Measurements from ENCODE around the gene SNAI3. TPM values are rescaled to one million over a fixed set of nuclear protein-coding genes. Genes with fewer than 3 reads are reported as not detected.

Gene SNAI3
- total RNA-seq, 4 donors from 2014 or later, result 0.26 to 0.83 (median 0.59) TPM

DNA sequence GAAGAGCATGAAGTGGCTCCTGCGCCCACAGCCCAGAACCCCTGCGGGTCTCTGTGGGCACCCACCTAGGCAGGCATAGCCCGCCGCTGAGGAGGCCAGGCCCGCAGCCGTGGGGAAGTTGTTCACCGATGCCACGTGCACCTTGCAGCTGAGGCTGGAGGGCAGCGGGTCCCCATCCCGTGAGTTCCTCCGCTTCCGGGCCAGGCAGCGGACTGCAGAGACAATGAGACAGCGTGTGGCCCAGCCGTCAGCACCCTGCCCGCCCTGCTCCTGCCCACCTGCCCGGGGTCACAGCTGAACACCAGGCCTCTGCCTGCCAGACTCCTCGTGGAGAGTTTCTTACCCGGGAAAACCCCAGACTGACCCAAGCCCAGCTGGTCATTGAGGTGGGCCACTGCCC is 28.9 kb downstream of the SNAI3 start:
- H3K27me3 ChIP-seq, result peaks cover 0 to 9% (median 0%) of the 10 kb centered on the region in 4 donors
- DNase-seq (ENCODE audit: extremely low spot score), result no peak
- H3K4me1 ChIP-seq, result peaks cover 7 to 15% (median 12%) of the 10 kb centered on the region in 4 donors
- H3K9me3 ChIP-seq, result no peaks in the 10 kb centered on the region
- no peak overlapping the region for H3K27ac ChIP-seq (replicated peaks in 1 of 4)
- H3K36me3 ChIP-seq, result peaks cover 5 to 66% (median 50%) of the 10 kb centered on the region in 4 donors
- WGBS, result 86% methylated on average over 8 of the region's 19 CpGs
- no peak overlapping the region for H3K4me3 ChIP-seq
- intact Hi-C loops (cut with DNase I), result no loop called here
- TF ChIP-seq POLR2A (IDR thresholded peaks at IDR 0.05; ENCODE audit: low read depth), result no peak
- TF ChIP-seq CTCF (IDR thresholded peaks at IDR 0.05), result no peak
- TF ChIP-seq POLR2AphosphoS5 (IDR thresholded peaks at IDR 0.05), result no peak
- TF ChIP-seq EP300 (IDR thresholded peaks at IDR 0.05), result no peak

DNA sequence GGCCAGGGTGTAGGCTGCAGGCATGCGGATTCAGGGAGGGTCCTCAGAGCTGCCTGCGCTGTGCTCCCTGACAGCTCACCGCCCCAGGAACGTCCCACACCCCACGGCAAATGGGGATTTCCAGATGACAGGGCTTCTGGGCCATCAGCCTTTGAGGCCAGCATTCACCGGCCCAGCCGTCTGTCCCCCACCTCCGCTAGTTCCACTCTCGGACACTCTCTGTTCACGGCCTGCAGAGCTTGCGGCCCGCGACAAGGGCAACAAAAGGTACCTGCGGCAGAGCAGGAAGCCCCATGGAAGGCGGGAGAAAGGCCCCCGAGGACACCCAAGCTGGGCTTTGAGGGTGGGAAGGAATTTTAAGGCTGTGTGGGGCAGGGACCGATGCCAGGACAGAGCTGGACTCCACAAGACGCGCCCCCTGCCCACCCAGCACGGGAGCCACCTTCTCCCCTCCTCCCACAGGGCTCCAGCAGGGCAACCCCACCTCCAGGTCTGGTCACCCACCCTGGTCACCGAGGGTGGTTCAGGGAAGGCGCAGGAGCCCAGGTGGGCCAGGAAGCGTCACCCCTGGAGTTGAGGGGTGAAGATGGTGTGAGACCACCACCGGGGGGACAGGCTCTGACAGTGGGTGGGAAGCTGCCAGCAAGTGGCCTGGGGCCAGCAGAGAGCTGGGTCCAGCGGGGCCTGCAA is 29.9 kb downstream of the SNAI3 start:
- H3K36me3 ChIP-seq, result peaks cover 5 to 68% (median 51%) of the 10 kb centered on the region in 4 donors
- no peak overlapping the region for H3K4me3 ChIP-seq
- no peak for TF ChIP-seq POLR2AphosphoS5 (IDR thresholded peaks at IDR 0.05)
- TF ChIP-seq EP300 (IDR thresholded peaks at IDR 0.05), result no peak
- no peak for TF ChIP-seq CTCF (IDR thresholded peaks at IDR 0.05)
- no peak for TF ChIP-seq POLR2A (IDR thresholded peaks at IDR 0.05; ENCODE audit: low read depth)
- H3K27ac ChIP-seq (replicated peaks in 1 of 4), result no peak overlapping the region
- 83% methylated on average over 19 of the region's 25 CpGs for WGBS
- DNase-seq (ENCODE audit: extremely low spot score), result no peak
- H3K4me1 ChIP-seq, result peaks cover 6 to 13% (median 9%) of the 10 kb centered on the region in 4 donors
- peaks cover 0 to 18% (median 0%) of the 10 kb centered on the region in 4 donors for H3K27me3 ChIP-seq
- intact Hi-C loops (cut with DNase I), result no loop called here
- no peaks in the 10 kb centered on the region for H3K9me3 ChIP-seq

GRCh38 chr16:88655733-88656281 is 30.5 kb downstream of the SNAI3 start:
- 96% methylated on average over 13 of the region's 29 CpGs for WGBS
- Histone ChIP-seq H3K9me3 (no peaks in the 10 kb centered on the region), H3K27me3 (peaks cover 0 to 23% (median 0%) of the 10 kb centered on the region in 4 donors), H3K4me3 (no peak overlapping the region), H3K36me3 (peaks cover 5 to 68% (median 51%) of the 10 kb centered on the region in 4 donors), H3K4me1 (peaks cover 8 to 13% (median 12%) of the 10 kb centered on the region in 4 donors), H3K27ac (replicated peaks in 1 of 4) (no peak overlapping the region)
- TF ChIP-seq POLR2AphosphoS5 (IDR thresholded peaks at IDR 0.05), result no peak
- TF ChIP-seq CTCF (IDR thresholded peaks at IDR 0.05), result no peak
- DNase-seq (ENCODE audit: extremely low spot score), result no peak
- intact Hi-C loops (cut with DNase I), result no loop called here

DNA sequence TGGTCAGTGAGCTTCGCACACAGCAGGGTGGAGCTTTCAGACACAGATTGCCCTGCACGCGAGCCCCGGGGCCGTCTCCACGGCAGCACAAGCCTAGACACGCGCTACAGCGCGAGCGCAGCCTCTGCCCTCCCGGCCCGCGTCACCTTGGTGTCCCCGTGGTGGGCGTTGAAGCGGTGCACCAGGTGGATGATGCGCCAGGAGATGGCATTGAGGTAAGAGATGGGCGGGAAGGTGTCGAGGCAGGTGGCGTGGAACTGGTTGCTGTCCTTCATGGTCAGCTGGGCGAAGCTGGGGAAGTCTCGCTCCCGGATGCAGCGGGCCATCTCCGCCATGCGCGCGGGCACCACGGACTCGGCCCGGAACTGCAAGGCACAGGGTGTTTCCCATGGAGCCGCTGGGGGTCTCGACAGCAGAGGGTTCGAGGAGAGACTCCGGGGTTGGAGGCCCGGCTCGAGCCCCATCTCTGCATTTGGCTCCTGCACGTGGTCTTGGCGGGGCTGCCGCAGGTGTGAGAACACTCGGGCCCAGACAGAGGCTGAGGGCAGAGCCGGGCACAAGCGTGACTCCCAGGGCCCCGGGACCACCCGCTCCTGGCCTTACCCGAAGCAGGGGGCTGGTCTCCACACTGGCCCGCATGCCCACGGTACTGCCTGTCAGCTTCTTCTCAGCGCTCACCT is 31.1 kb downstream of the SNAI3 start:
- DNase-seq (ENCODE audit: extremely low spot score), result no peak
- TF ChIP-seq POLR2AphosphoS5 (IDR thresholded peaks at IDR 0.05), result no peak
- TF ChIP-seq CTCF (IDR thresholded peaks at IDR 0.05), result no peak
- TF ChIP-seq EP300 (IDR thresholded peaks at IDR 0.05), result no peak
- TF ChIP-seq POLR2A (IDR thresholded peaks at IDR 0.05; ENCODE audit: low read depth), result no peak
- 94% methylated on average over 40 of the region's 50 CpGs for WGBS
- intact Hi-C loops (cut with DNase I), result no loop called here
- H3K27ac ChIP-seq (replicated peaks in 1 of 4), result no peak overlapping the region
- H3K4me3 ChIP-seq, result no peak overlapping the region
- peaks cover 5 to 68% (median 51%) of the 10 kb centered on the region in 4 donors for H3K36me3 ChIP-seq
- peaks cover 0 to 28% (median 0%) of the 10 kb centered on the region in 4 donors for H3K27me3 ChIP-seq
- H3K4me1 ChIP-seq, result peaks cover 9 to 20% (median 18%) of the 10 kb centered on the region in 4 donors
- no peaks in the 10 kb centered on the region for H3K9me3 ChIP-seq

Measured in esophagus muscularis mucosa (tissue), 4 donors.